Tibial nerve (tissue), 4 donors: ENCODE data around the gene PIN1. TPM values are rescaled to one million over a fixed set of nuclear protein-coding genes. Genes with fewer than 3 reads are reported as not detected.

Experiments used
- DNase-seq, 2 donors: peaks; one replicate each; pipeline ENCODE4 v3.0.0-alpha.2; 2019; ENCODE audit warnings: low spot score in 2 of 2
- H3K27ac ChIP-seq, 4 donors: fragments of 200-600 bp; sonication (generic) in 3 of 4; one replicate each; pipeline ENCODE4 v1.5.1; 2017 to 2019; ENCODE audit warnings: mild to moderate bottlenecking in 1 of 4
- H3K27me3 ChIP-seq, 2 donors: fragments of 200-600 bp; sonication (generic) in 1 of 2; one replicate each; pipeline versions ENCODE4 v1.5.1 to v1.6.0; 2017 to 2019
- H3K36me3 ChIP-seq, 3 donors: fragments of 200-600 bp; sonication (generic); one replicate each; pipeline ENCODE4 v1.5.1; 2018 to 2019
- H3K4me1 ChIP-seq, 4 donors: fragments of 200-600 bp; sonication (generic) in 3 of 4; one replicate each; pipeline ENCODE4 v1.5.1; 2017 to 2019
- H3K4me3 ChIP-seq, 4 donors: fragments of 200-600 bp; sonication (generic) in 3 of 4; one replicate each; pipeline ENCODE4 v1.5.1; 2017 to 2019; ENCODE audit warnings: mild to moderate bottlenecking in 1 of 4, moderate library complexity in 1 of 4
- H3K9me3 ChIP-seq, 4 donors: fragments of 200-600 bp; sonication (generic) in 3 of 4; one replicate each; pipeline ENCODE4 v1.5.1; 2017 to 2019
- CTCF ChIP-seq, 5 experiments: fragments of 200-600 bp in 3 of 5; fragments of 450-650 bp in 2 of 5; sonication (generic) in 3 of 5; IDR thresholded peaks; one replicate each; pipeline ENCODE4 v1.5.1; 2016 to 2019; ENCODE audit warnings: antibody characterized with exemption in 5 of 5, mild to moderate bottlenecking in 3 of 5, moderate library complexity in 2 of 5
- EP300 ChIP-seq, 2 donors: sonication (generic); formaldehyde crosslinking; IDR thresholded peaks; one replicate each; pipeline ENCODE4 v1.6.1; 2017; ENCODE audit warnings: antibody characterized with exemption in 2 of 2, mild to moderate bottlenecking in 1 of 2
- POLR2A ChIP-seq, 2 donors: fragments of 450-650 bp; IDR thresholded peaks; one replicate each; pipeline ENCODE4 v1.6.1; 2017; ENCODE audit warnings: antibody characterized with exemption in 2 of 2, mild to moderate bottlenecking in 2 of 2, moderate library complexity in 2 of 2
- WGBS, 2 donors: methylation state at CpG; one replicate each; pipeline ENCODE4 v1.1.5; 2018; 5-methylcytosine and 5-hydroxymethylcytosine counted together
- total RNA-seq, 4 donors: library from RNA; depleted of rRNA; stranded (reverse); fragments of >200 nt; gene quantifications; one replicate each; pipeline ENCODE4 v1.1.0, GENCODE V29; 2016

Gene PIN1
- total RNA-seq, 4 donors from 2014 or later = 90.6 to 124 (median 103) TPM

- no peak overlapping the region for H3K4me3 ChIP-seq
- TF ChIP-seq CTCF (IDR thresholded peaks at IDR 0.05) = peak; percentile 62 to 81 (median 70)
- TF ChIP-seq EP300 (IDR thresholded peaks at IDR 0.05) = peak in 1 of 2 donors; percentile 29
- TF ChIP-seq POLR2A (IDR thresholded peaks at IDR 0.05) = no peak
- peaks cover 0 to 11% (median under 1%) of the 10 kb centered on the region in 4 donors for H3K4me1 ChIP-seq
- H3K27ac ChIP-seq = peak overlapping the region in 2 of 4 donors; percentile 43 to 44
- no peaks in the 10 kb centered on the region for H3K9me3 ChIP-seq
- no peaks in the 10 kb centered on the region for H3K36me3 ChIP-seq
- DNase-seq = peak; percentile 71 to 88
- no peaks in the 10 kb centered on the region for H3K27me3 ChIP-seq
- 41 to 47% methylated on average over 6 of the region's 6 CpGs for WGBS, 2 donors
Observed at GRCh38 chr19:9796113-9796773, 38.9 kb upstream of the PIN1 start.

- DNase-seq = no peak
- peaks cover 0 to 8% (median 0%) of the 10 kb centered on the region in 4 donors for H3K4me1 ChIP-seq
- H3K4me3 ChIP-seq = no peak overlapping the region
- no peak for TF ChIP-seq EP300 (IDR thresholded peaks at IDR 0.05)
- no peak for TF ChIP-seq POLR2A (IDR thresholded peaks at IDR 0.05)
- TF ChIP-seq CTCF (IDR thresholded peaks at IDR 0.05) = no peak
- H3K27me3 ChIP-seq = no peaks in the 10 kb centered on the region
- H3K27ac ChIP-seq = no peak overlapping the region
- no peaks in the 10 kb centered on the region for H3K36me3 ChIP-seq
- WGBS, 2 donors = 72 to 74% methylated on average over 5 of the region's 5 CpGs
- H3K9me3 ChIP-seq = no peaks in the 10 kb centered on the region
Observed at GRCh38 chr19:9797871-9798270, 37.2 kb upstream of the PIN1 start.

- peaks cover 0 to 8% (median 0%) of the 10 kb centered on the region in 4 donors for H3K4me1 ChIP-seq
- H3K9me3 ChIP-seq = no peaks in the 10 kb centered on the region
- H3K27ac ChIP-seq = no peak overlapping the region
- H3K4me3 ChIP-seq = no peak overlapping the region
- DNase-seq = no peak
- TF ChIP-seq POLR2A (IDR thresholded peaks at IDR 0.05) (no peak), EP300 (IDR thresholded peaks at IDR 0.05) (no peak), CTCF (IDR thresholded peaks at IDR 0.05) (no peak)
- no peaks in the 10 kb centered on the region for H3K27me3 ChIP-seq
- H3K36me3 ChIP-seq = no peaks in the 10 kb centered on the region
Observed at GRCh38 chr19:9799162-9799561, 36.0 kb upstream of the PIN1 start.

- DNase-seq = no peak
- no peak overlapping the region for H3K27ac ChIP-seq
- no peak overlapping the region for H3K4me3 ChIP-seq
- H3K36me3 ChIP-seq = peaks cover 0 to 16% (median 0%) of the 10 kb centered on the region in 3 donors
- no peaks in the 10 kb centered on the region for H3K4me1 ChIP-seq
- H3K9me3 ChIP-seq = no peaks in the 10 kb centered on the region
- TF ChIP-seq CTCF (IDR thresholded peaks at IDR 0.05) (no peak), EP300 (IDR thresholded peaks at IDR 0.05) (no peak), POLR2A (IDR thresholded peaks at IDR 0.05) (no peak)
- WGBS, 2 donors = 88 to 91% methylated on average over 10 of the region's 10 CpGs
- no peaks in the 10 kb centered on the region for H3K27me3 ChIP-seq
Observed at GRCh38 chr19:9801976-9802375, 33.1 kb upstream of the PIN1 start.

GRCh38 chr19:9806803-9807202, 28.3 kb upstream of the PIN1 start:
- whole genome bisulfite sequencing, 2 donors = 90 to 100% methylated on average over 3 of the region's 3 CpGs
- no peak for DNase-seq
- TF ChIP-seq POLR2A (IDR thresholded peaks at IDR 0.05) (no peak), EP300 (IDR thresholded peaks at IDR 0.05) (no peak), CTCF (IDR thresholded peaks at IDR 0.05) (no peak)
- Histone ChIP-seq H3K36me3 (peaks cover 0 to 64% (median 14%) of the 10 kb centered on the region in 3 donors), H3K4me3 (no peak overlapping the region), H3K4me1 (no peaks in the 10 kb centered on the region), H3K9me3 (no peaks in the 10 kb centered on the region), H3K27ac (no peak overlapping the region), H3K27me3 (no peaks in the 10 kb centered on the region)
